Measurements from ENCODE around the gene TRIO.

DNA sequence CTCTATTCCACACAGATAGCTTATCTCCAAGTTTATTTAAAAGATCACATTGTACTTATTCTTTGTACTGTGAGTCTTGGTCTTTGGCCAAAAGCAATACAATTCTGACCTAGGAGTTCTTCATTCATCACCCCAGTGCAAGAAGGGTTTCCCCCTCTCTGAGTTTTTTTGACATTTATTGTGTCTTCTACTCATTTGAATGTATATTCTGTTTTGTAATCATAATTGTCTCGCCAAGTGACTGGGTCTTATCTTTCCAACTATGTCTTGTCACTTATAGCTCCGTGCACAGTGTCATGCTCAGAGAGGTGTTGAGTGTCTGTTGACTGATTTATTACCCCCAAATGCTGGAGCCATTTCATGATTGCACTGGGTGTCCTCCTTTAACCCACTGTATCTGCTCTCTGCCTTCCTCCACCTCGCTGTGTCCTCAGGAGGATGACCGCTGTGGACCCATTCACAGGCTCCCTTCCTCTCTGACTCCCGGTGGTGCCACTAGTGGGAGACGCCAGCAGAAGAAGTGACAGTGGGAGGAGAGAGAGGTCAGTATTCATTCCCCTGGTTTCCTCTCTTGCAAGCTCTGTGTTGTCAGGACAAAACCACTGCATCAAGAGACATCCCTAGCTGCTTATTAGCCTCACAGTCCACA is 11.2 kb upstream of the TRIO start:
- TF ChIP-seq, protein P1, sequence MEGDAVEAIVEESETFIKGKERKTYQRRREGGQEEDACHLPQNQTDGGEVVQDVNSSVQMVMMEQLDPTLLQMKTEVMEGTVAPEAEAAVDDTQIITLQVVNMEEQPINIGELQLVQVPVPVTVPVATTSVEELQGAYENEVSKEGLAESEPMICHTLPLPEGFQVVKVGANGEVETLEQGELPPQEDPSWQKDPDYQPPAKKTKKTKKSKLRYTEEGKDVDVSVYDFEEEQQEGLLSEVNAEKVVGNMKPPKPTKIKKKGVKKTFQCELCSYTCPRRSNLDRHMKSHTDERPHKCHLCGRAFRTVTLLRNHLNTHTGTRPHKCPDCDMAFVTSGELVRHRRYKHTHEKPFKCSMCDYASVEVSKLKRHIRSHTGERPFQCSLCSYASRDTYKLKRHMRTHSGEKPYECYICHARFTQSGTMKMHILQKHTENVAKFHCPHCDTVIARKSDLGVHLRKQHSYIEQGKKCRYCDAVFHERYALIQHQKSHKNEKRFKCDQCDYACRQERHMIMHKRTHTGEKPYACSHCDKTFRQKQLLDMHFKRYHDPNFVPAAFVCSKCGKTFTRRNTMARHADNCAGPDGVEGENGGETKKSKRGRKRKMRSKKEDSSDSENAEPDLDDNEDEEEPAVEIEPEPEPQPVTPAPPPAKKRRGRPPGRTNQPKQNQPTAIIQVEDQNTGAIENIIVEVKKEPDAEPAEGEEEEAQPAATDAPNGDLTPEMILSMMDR (IDR thresholded peaks at IDR 0.05), result no peak
- TF ChIP-seq POLR2A (IDR thresholded peaks at IDR 0.05), result no peak
